A549 (cell line): Measurements from ENCODE around the gene PTPRN2. TPM values are rescaled to one million over a fixed set of nuclear protein-coding genes. Genes with fewer than 3 reads are reported as not detected.

ENCODE experiments used
- ATAC-seq, 2 experiments: fragments of 200-7000 bp in 1 of 2; fragments of >200 bp in 1 of 2; cut with Nextera tagmentation in 1 of 2; cut with Tn5 transposase in 1 of 2; 3 replicates each; pipeline versions ENCODE4 v1.8.0 to v1.9.1; 2018 to 2020; ENCODE audit warnings: mild to moderate bottlenecking in 1 of 2, moderate library complexity in 1 of 2
- CTCF ChIA-PET: fragments of 300-600 bp; sonication (Branson Sonifier 250); formaldehyde crosslinking; extraction: SDS; loops from one replicate; lab custom pipeline; 2021; ENCODE audit warnings: antibody characterized with exemption, inconsistent platforms; lab: Yijun Ruan, JAX
- POLR2A ChIA-PET: fragments of 350-600 bp; formaldehyde crosslinking; extraction: SDS; loops from one replicate; lab custom pipeline; 2021; ENCODE audit warnings: antibody characterized with exemption, inconsistent platforms; lab: Yijun Ruan, JAX
- DNase-seq, 2 experiments: peaks; one replicate each; pipeline versions ENCODE4 v3.0.0 to v3.0.0-alpha.2; 2011 to 2016; ENCODE audit warnings: low read depth in 1 of 2, low spot score in 1 of 2
- FAIRE-seq: peaks from 2 replicates; lab custom pipeline; 2011; peaks lifted over from hg19 to GRCh38; lab: Jason Lieb, UNC
- H3K27ac ChIP-seq, 2 experiments: fragments of >200 bp; sonication (Bioruptor Twin); formaldehyde crosslinking; 3 replicates each; pipeline ENCODE4 v1.5.1; 2016 to 2017
- H3K4me1 ChIP-seq: fragments of >200 bp; sonication (Bioruptor Twin); formaldehyde crosslinking; 3 replicates; pipeline ENCODE4 v1.6.1; 2016
- H3K4me2 ChIP-seq: fragments of >200 bp; sonication (Bioruptor Twin); formaldehyde crosslinking; 3 replicates; pipeline ENCODE4 v1.6.1; 2016
- H3K4me3 ChIP-seq: fragments of >200 bp; sonication (Bioruptor Twin); formaldehyde crosslinking; 3 replicates; pipeline ENCODE4 v1.5.1; 2016
- H3K9me3 ChIP-seq: fragments of >200 bp; sonication (Bioruptor Twin); formaldehyde crosslinking; 3 replicates; pipeline ENCODE4 v1.6.1; 2016
- BHLHE40 ChIP-seq: IDR thresholded peaks from 2 replicates; pipeline ENCODE4 v1.6.1; 2012; ENCODE audit warnings: low read depth, low read length, inconsistent platforms
- CBX8 ChIP-seq: fragments of 200-600 bp; sonication (generic); IDR thresholded peaks from 2 replicates; pipeline ENCODE4 v1.6.1; 2016
- CHD2 ChIP-seq: fragments of 150-350 bp; IDR thresholded peaks from 2 replicates; pipeline ENCODE4 v1.6.1; 2014; ENCODE audit warnings: low read length; ENCODE audit not compliant: partially characterized antibody
- CHD4 ChIP-seq: fragments of 200-600 bp; sonication (generic); IDR thresholded peaks from 2 replicates; pipeline ENCODE4 v1.6.1; 2016; ENCODE audit warnings: antibody characterized with exemption, mild to moderate bottlenecking, borderline replicate concordance
- EHF ChIP-seq: fragments of 250-450 bp; sonication (Bioruptor Pico); IDR thresholded peaks from 2 replicates; pipeline ENCODE4 v1.5.0; 2020; ENCODE audit warnings: mild to moderate bottlenecking
- EP300 ChIP-seq, 2 experiments: fragments of >200 bp; sonication (Bioruptor Twin); formaldehyde crosslinking; IDR thresholded peaks; 2 replicates in 1 of 2; 3 replicates in 1 of 2; pipeline ENCODE4 v1.6.1; 2016 to 2017
- ESRRA ChIP-seq: fragments of 150-350 bp; IDR thresholded peaks from 2 replicates; pipeline ENCODE4 v1.6.1; 2014; ENCODE audit warnings: mild to moderate bottlenecking, low read length, borderline replicate concordance
- FOXS1 ChIP-seq: fragments of 250-450 bp; sonication (Bioruptor Pico); IDR thresholded peaks from 2 replicates; pipeline ENCODE4 v1.5.0; 2020; ENCODE audit warnings: mild to moderate bottlenecking, moderate library complexity
- HDAC2 ChIP-seq: fragments of 200-600 bp; sonication (generic); IDR thresholded peaks from 2 replicates; pipeline ENCODE4 v1.6.1; 2016
- HOXA7 ChIP-seq: fragments of 250-450 bp; sonication (Bioruptor Pico); IDR thresholded peaks from 2 replicates; pipeline ENCODE4 v1.5.0; 2020; ENCODE audit warnings: mild to moderate bottlenecking, moderate library complexity
- HOXB13 ChIP-seq: fragments of 250-450 bp; sonication (Bioruptor Pico); IDR thresholded peaks from 2 replicates; pipeline ENCODE4 v1.5.0; 2020; ENCODE audit warnings: low read depth, mild to moderate bottlenecking, moderate library complexity
- JUNB ChIP-seq: fragments of >200 bp; sonication (Bioruptor Twin); formaldehyde crosslinking; IDR thresholded peaks from 2 replicates; pipeline ENCODE4 v1.6.1; 2016
- KDM1A ChIP-seq: fragments of 200-600 bp; sonication (generic); IDR thresholded peaks from 2 replicates; pipeline ENCODE4 v1.6.1; 2016; ENCODE audit warnings: low read depth, mild to moderate bottlenecking
- KDM5A ChIP-seq: fragments of 200-600 bp; sonication (generic); IDR thresholded peaks from 2 replicates; pipeline ENCODE4 v1.6.1; 2016; ENCODE audit warnings: antibody characterized with exemption, mild to moderate bottlenecking
- MAFK ChIP-seq: fragments of 450-650 bp; IDR thresholded peaks from 2 replicates; pipeline ENCODE4 v1.6.1; 2014; ENCODE audit not compliant: partially characterized antibody
- MAZ ChIP-seq: fragments of 150-350 bp; IDR thresholded peaks from 2 replicates; pipeline ENCODE4 v1.6.1; 2014; ENCODE audit warnings: antibody characterized with exemption, low read depth, low read length, borderline replicate concordance
- NFE2L2 ChIP-seq: fragments of 150-350 bp; conservative IDR thresholded peaks from 2 replicates; pipeline ENCODE4 v1.6.1; 2014; ENCODE audit warnings: low read length
- POLR2A ChIP-seq: IDR thresholded peaks from 2 replicates; pipeline ENCODE4 v1.6.1; 2012; ENCODE audit warnings: mild to moderate bottlenecking, low read length
- RCOR1 ChIP-seq: fragments of 150-350 bp; IDR thresholded peaks from 2 replicates; pipeline ENCODE4 v1.6.1; 2014; ENCODE audit warnings: antibody characterized with exemption, low read length, low read depth
- RNF2 ChIP-seq: fragments of 200-600 bp; sonication (generic); IDR thresholded peaks from 2 replicates; pipeline ENCODE4 v1.6.1; 2016; ENCODE audit warnings: low read depth, mild to moderate bottlenecking, antibody characterized with exemption, moderate library complexity, borderline replicate concordance
- SMC3 ChIP-seq: fragments of >200 bp; sonication (Bioruptor Twin); formaldehyde crosslinking; IDR thresholded peaks from 3 replicates; pipeline ENCODE4 v1.6.1; 2018; ENCODE audit warnings: inconsistent platforms
- WGBS: methylation state at CpG from one replicate; pipeline ENCODE4 v1.1.6; 2017; ENCODE audit errors: missing lambda C conversion rate; 5-methylcytosine and 5-hydroxymethylcytosine counted together
- polyA plus RNA-seq, 4 experiments: library from polyadenylated mRNA; depleted of rRNA in 3 of 4; stranded (reverse); fragments of >200 nt; fragmentation: RNase III in 1 of 4; extraction: RNeasy Plus Mini Kit Qiagen cat#74134 plus additional on column Dnase treatment in 1 of 4; gene quantifications; 2 replicates in 3 of 4; 3 replicates in 1 of 4; pipeline ENCODE4 v1.2.3, GENCODE V29; 2011 to 2017
- TF ChIP-seq, protein P1 (sequence below): IDR thresholded peaks from 2 replicates; pipeline ENCODE4 v1.6.1; 2012
- TF ChIP-seq, protein P2 (sequence below): fragments of 250-450 bp; sonication (Bioruptor Pico); IDR thresholded peaks from 2 replicates; pipeline ENCODE4 v1.5.0; 2021; ENCODE audit warnings: mild to moderate bottlenecking, moderate library complexity, borderline replicate concordance
- TF ChIP-seq, protein P3 (sequence below): fragments of >200 bp; sonication (Bioruptor Twin); formaldehyde crosslinking; IDR thresholded peaks from 3 replicates; pipeline ENCODE4 v1.5.1; 2016

The PTPRN2 gene
- polyA plus RNA-seq, 2 of the 4 experiments (the other 2 are of a cell fraction) = 0.41 to 1.2 TPM

DNA sequence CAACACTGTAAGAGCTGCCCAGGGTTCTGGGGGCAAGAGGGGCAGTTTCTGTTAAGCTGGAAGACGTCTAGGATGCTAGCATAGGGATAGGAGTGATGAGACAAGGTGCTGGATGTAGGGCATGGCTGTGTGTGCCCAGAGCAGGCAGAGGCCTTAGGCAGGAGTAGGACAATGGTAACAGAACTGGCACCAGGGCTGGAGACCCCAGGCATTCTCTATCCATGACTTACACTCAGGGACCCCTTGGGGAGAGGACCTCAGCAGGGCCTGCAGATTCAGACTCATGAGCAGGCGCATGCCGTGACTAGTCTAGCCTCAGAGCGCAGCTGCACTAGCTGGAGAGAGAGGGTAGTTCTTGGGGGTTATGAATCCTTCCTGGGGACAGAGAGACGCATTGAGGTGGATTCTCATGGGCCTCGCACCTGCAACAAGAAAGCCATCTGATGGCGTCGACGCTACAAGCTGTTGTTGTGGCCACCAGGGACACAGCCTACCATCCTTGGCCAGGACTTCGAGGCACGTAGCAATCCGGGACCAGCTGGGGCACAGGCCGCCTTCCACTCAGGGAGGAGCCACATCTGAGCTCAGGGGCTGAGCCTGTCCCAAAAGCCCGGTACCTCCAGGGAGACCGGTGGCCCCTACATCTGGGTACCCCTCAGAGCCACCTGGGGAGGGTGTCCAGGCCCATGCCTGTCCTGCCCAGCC is 474.1 kb downstream of the PTPRN2 start:
- no peak for TF ChIP-seq BHLHE40
- no peak for TF ChIP-seq HDAC2
- TF ChIP-seq KDM5A = no peak
- TF ChIP-seq, protein P1, sequence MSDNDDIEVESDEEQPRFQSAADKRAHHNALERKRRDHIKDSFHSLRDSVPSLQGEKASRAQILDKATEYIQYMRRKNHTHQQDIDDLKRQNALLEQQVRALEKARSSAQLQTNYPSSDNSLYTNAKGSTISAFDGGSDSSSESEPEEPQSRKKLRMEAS = no peak
- TF ChIP-seq NFE2L2 = no peak
- TF ChIP-seq HOXB13 (CRISPR knock-in tag) = no peak
- TF ChIP-seq MAFK = no peak
- TF ChIP-seq, all 56 proteins: peak for 0
- FAIRE-seq = no peak
- 42% methylated on average over 9 of the region's 15 CpGs for WGBS
- no peak for DNase-seq
- H3K9me3 ChIP-seq = peaks cover 11% of the 10 kb centered on the region; the same call in 2 of the 3 replicates
- H3K27ac ChIP-seq = no peak overlapping the region
- no peak for ATAC-seq
- no peak overlapping the region for H3K4me2 ChIP-seq
- no peak overlapping the region for H3K4me3 ChIP-seq
- ChIA-PET POLR2A (no interaction called here), CTCF (no interaction called here)
- no peaks in the 10 kb centered on the region for H3K4me1 ChIP-seq

DNA sequence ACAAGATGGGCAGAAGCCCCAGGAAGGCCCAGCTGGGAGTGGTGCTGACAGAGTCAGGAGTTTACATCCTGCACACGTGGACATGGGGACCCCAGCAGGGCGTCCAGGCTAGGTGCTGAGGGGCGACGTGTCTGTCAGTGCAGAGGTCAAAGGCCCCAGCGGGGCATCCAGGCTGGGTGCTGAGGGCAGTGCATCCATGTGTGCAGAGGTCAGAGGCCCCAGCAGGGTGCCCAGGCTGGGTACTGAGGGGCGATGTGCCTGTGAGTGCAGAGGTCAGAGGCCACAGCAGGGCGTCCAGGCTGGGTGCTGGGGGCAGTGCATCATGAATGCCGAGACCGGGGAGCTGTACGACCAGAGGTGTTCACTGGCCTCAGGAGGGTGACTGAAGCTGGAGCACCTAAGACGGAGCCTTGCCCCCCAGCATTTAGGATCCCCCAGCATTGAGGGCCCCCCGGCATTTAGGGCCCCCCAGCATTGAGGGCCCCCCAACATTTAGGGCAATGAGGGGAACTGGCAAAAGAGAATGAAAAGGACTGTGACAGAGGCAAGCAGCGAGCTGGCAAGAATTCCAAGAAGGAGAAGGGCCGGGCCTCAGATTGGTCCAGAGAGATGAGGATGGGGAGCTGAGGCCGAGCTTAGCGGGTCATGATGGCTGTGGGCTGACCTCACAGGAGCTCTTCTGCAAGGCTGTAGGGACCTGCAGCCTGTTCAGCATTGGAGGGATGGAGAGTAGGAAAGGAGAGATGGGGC is 474.9 kb downstream of the PTPRN2 start:
- no peak for TF ChIP-seq RCOR1
- TF ChIP-seq HOXB13 (CRISPR knock-in tag) = no peak
- TF ChIP-seq HOXA7 (CRISPR knock-in tag) = no peak
- TF ChIP-seq HDAC2 = no peak
- no peak for TF ChIP-seq MAZ
- no peak for TF ChIP-seq JUNB
- no peak for TF ChIP-seq EHF (CRISPR knock-in tag)
- TF ChIP-seq RNF2 = no peak
- TF ChIP-seq, all 56 proteins: peak for 0
- no peak overlapping the region for H3K4me2 ChIP-seq
- 49% methylated on average over 4 of the region's 16 CpGs for WGBS
- no peak overlapping the region for H3K27ac ChIP-seq
- no peak for ATAC-seq
- H3K9me3 ChIP-seq = peaks cover 16% of the 10 kb centered on the region; the same call in 2 of the 3 replicates
- ChIA-PET POLR2A (no interaction called here), CTCF (no interaction called here)
- no peaks in the 10 kb centered on the region for H3K4me1 ChIP-seq
- no peak overlapping the region for H3K4me3 ChIP-seq
- FAIRE-seq = no peak
- no peak for DNase-seq

DNA sequence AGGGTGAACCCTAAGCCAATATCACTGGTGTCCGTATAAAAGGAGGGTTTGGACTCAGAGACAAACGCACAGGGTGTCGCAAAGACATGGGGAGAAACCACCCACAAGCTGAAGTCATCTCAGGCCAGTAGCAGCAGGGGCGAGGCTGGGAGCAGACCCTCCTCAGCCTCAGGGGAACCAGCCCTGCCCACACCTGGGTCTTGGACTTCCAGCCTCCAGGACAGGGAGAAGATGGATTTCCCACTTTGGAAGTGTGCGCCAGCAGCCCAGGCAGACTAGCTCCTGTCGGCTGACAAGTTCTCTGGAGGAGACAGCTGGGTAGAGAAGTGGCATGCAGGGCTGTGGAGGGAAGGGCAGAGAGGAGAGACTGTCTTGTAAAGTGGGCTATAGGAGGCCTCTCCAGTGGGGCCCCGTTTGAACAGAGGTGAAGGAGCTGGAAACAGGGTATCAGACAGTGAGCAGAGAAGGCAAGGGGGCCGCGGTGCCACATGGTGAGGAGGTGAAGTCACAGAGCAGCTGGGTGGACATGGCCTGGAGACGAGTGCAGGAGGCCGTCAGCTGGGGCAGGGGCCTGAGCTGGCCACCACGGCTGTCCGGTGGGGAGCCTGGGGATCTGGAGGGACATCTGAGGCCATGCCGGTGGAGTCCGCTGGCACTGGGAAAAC is 475.6 kb downstream of the PTPRN2 start:
- H3K4me1 ChIP-seq = no peaks in the 10 kb centered on the region
- POLR2A ChIA-PET = no interaction called here
- CTCF ChIA-PET = no interaction called here
- TF ChIP-seq FOXS1 (no peak), BHLHE40 (no peak), SMC3 (no peak), ESRRA (no peak), EP300 (IDR thresholded peaks at IDR 0.05) (no peak), POLR2A (no peak), KDM1A (no peak), CBX8 (no peak), CHD2 (no peak), RCOR1 (no peak), RNF2 (no peak), CHD4 (no peak)
- TF ChIP-seq, protein P2, sequence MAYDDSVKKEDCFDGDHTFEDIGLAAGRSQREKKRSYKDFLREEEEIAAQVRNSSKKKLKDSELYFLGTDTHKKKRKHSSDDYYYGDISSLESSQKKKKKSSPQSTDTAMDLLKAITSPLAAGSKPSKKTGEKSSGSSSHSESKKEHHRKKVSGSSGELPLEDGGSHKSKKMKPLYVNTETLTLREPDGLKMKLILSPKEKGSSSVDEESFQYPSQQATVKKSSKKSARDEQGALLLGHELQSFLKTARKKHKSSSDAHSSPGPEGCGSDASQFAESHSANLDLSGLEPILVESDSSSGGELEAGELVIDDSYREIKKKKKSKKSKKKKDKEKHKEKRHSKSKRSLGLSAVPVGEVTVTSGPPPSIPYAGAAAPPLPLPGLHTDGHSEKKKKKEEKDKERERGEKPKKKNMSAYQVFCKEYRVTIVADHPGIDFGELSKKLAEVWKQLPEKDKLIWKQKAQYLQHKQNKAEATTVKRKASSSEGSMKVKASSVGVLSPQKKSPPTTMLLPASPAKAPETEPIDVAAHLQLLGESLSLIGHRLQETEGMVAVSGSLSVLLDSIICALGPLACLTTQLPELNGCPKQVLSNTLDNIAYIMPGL (CRISPR knock-in tag) = no peak
- TF ChIP-seq, protein P3, sequence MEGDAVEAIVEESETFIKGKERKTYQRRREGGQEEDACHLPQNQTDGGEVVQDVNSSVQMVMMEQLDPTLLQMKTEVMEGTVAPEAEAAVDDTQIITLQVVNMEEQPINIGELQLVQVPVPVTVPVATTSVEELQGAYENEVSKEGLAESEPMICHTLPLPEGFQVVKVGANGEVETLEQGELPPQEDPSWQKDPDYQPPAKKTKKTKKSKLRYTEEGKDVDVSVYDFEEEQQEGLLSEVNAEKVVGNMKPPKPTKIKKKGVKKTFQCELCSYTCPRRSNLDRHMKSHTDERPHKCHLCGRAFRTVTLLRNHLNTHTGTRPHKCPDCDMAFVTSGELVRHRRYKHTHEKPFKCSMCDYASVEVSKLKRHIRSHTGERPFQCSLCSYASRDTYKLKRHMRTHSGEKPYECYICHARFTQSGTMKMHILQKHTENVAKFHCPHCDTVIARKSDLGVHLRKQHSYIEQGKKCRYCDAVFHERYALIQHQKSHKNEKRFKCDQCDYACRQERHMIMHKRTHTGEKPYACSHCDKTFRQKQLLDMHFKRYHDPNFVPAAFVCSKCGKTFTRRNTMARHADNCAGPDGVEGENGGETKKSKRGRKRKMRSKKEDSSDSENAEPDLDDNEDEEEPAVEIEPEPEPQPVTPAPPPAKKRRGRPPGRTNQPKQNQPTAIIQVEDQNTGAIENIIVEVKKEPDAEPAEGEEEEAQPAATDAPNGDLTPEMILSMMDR = no peak
- FAIRE-seq (no peak), ATAC-seq (no peak), DNase-seq (no peak)
- H3K4me3 ChIP-seq = no peak overlapping the region
- 54% methylated on average over 15 of the region's 15 CpGs for WGBS
- peaks cover 16% of the 10 kb centered on the region; the same call in 2 of the 3 replicates for H3K9me3 ChIP-seq
- H3K4me2 ChIP-seq = no peak overlapping the region
- no peak overlapping the region for H3K27ac ChIP-seq
